ENCODE data around the gene INSC. TPM values are rescaled to one million over a fixed set of nuclear protein-coding genes. Genes with fewer than 3 reads are reported as not detected.
A peak's percentile ranks its signal among the peaks of the same experiment; 100 is the strongest.

INSC gene
- polyA plus RNA-seq, 3 donors, result not detected

DNA sequence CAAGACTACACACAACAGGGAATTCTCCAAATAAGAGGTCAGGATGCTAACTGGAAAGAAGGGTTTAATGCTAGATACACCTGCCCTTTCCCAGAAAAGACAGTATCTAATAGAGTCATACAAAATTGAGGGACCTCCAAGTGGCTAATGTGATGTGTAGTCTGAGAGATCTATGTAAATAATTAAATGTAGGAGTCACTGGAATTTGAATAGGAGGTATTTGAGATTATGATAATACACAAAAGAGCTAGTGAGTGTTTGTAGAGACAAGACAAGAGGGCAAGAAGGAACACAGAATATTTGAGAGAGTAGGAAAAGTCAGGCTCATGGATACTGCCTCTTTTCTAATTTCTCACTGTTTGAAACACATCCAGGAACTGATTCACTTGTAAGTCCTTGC, 15.5 kb upstream of the INSC start:
- no peak overlapping the region for H2AFZ ChIP-seq (ENCODE audit: insufficient read depth, low read depth, low read length, poor library complexity, severe bottlenecking)
- H3K27ac ChIP-seq (ENCODE audit: low read depth in 1 of 2, low read length in 2 of 2), result no peak overlapping the region
- Mint-ChIP-seq H3K9me3 (peaks cover 0 to 4% (median 3%) of the 10 kb centered on the region in 7 donors), H3K27me3 (ENCODE audit: low read depth in 3 of 3) (peaks cover 2 to 5% (median 2%) of the 10 kb centered on the region in 3 donors), H3K36me3 (no peaks in the 10 kb centered on the region), H3K27ac (no peak overlapping the region), H3K4me1 (peaks cover 3% of the 10 kb centered on the region), H3K4me3 (no peak overlapping the region)
- no peaks in the 10 kb centered on the region for H3K79me2 ChIP-seq (ENCODE audit: insufficient read depth, low read length)
- intact Hi-C loops (cut with micrococcal nuclease), result no loop called here
- no peaks in the 10 kb centered on the region for H3K4me1 ChIP-seq (ENCODE audit: control insufficient read depth in 1 of 2, insufficient read depth in 2 of 2, low read length in 2 of 2)
- H3K4me3 ChIP-seq (replicated peaks in 1 of 3; ENCODE audit: low read depth in 2 of 3, low read length in 3 of 3), result no peak overlapping the region
- H3K36me3 ChIP-seq (replicated peaks in 1 of 2; ENCODE audit: control insufficient read depth in 1 of 2, insufficient read depth in 2 of 2, low read length in 2 of 2), result no peaks in the 10 kb centered on the region
- no peak overlapping the region for H3K9ac ChIP-seq (ENCODE audit: insufficient read depth, low read length, poor library complexity, severe bottlenecking)
- no peaks in the 10 kb centered on the region for H4K20me1 ChIP-seq (ENCODE audit: insufficient read depth, low read length)
- TF ChIP-seq, protein P1, sequence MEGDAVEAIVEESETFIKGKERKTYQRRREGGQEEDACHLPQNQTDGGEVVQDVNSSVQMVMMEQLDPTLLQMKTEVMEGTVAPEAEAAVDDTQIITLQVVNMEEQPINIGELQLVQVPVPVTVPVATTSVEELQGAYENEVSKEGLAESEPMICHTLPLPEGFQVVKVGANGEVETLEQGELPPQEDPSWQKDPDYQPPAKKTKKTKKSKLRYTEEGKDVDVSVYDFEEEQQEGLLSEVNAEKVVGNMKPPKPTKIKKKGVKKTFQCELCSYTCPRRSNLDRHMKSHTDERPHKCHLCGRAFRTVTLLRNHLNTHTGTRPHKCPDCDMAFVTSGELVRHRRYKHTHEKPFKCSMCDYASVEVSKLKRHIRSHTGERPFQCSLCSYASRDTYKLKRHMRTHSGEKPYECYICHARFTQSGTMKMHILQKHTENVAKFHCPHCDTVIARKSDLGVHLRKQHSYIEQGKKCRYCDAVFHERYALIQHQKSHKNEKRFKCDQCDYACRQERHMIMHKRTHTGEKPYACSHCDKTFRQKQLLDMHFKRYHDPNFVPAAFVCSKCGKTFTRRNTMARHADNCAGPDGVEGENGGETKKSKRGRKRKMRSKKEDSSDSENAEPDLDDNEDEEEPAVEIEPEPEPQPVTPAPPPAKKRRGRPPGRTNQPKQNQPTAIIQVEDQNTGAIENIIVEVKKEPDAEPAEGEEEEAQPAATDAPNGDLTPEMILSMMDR (IDR thresholded peaks at IDR 0.05), result no peak
- no peaks in the 10 kb centered on the region for H3K9me3 ChIP-seq (replicated peaks in 1 of 2; ENCODE audit: control insufficient read depth in 1 of 2, insufficient read depth in 1 of 2, low read length in 2 of 2)
- DNase-seq, result no peak
- H3K4me2 ChIP-seq (replicated peaks; ENCODE audit: extremely low read depth, low read length, poor library complexity, severe bottlenecking), result no peak overlapping the region
- peaks cover 0 to 2% of the 10 kb centered on the region in 2 donors for H3K27me3 ChIP-seq (ENCODE audit: control insufficient read depth in 2 of 2, insufficient read depth in 2 of 2, low read length in 2 of 2)

DNA sequence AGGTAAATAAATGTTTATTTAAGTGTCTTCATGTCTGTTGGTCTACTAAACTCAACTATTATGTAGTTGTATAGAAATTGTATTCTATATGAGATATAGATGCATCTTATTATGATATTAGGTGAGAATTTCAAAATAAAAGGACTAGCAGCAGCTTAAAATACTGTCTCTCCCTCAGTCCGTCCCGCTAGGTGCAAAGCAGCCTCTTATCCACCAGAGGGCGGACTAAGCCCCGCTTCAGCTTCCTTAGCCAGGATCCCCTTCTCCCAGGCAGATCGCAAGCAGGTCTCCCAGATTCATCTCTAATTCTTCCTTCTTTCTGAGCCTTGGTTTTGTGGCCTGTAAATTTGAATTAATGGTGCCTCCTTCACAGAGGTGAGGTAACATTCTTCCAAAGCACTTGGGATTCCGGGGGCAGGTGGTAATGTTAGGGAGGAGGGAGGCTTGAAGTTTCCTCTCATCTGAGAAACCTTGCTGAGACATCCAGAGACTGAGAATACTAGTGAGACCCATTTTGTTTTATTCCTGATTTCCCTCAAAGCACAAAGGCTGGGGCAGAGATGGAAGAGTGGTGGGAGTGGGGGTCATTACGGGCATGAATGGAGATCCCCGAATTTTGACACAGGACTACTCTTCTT, 13.5 kb upstream of the INSC start:
- peaks cover 0 to 4% (median 3%) of the 10 kb centered on the region in 7 donors for H3K9me3 Mint-ChIP-seq
- no peak overlapping the region for H3K4me3 Mint-ChIP-seq
- H3K27me3 ChIP-seq (ENCODE audit: control insufficient read depth in 2 of 2, insufficient read depth in 2 of 2, low read length in 2 of 2), result peaks cover 0 to 2% of the 10 kb centered on the region in 2 donors
- H3K9me3 ChIP-seq (replicated peaks in 1 of 2; ENCODE audit: control insufficient read depth in 1 of 2, insufficient read depth in 1 of 2, low read length in 2 of 2), result no peaks in the 10 kb centered on the region
- 19% methylated on average over 3 of the region's 8 CpGs for WGBS (ENCODE audit: insufficient coverage)
- TF ChIP-seq, protein P1 (IDR thresholded peaks at IDR 0.05), result peak; percentile 95
- H3K4me1 ChIP-seq (ENCODE audit: control insufficient read depth in 1 of 2, insufficient read depth in 2 of 2, low read length in 2 of 2), result no peaks in the 10 kb centered on the region
- peak; percentile 18 to 52 (median 47) for DNase-seq
- peaks cover 2 to 5% (median 2%) of the 10 kb centered on the region in 3 donors for H3K27me3 Mint-ChIP-seq (ENCODE audit: low read depth in 3 of 3)
- intact Hi-C loops (cut with micrococcal nuclease), result loop anchor here (2.0 kb wide), 1 partner anchor 108 kb away; no protein-coding TSS in a partner anchor
- no peaks in the 10 kb centered on the region for H4K20me1 ChIP-seq (ENCODE audit: insufficient read depth, low read length)
- no peaks in the 10 kb centered on the region for H3K79me2 ChIP-seq (ENCODE audit: insufficient read depth, low read length)
- no peaks in the 10 kb centered on the region for H3K36me3 Mint-ChIP-seq
- no peaks in the 10 kb centered on the region for H3K36me3 ChIP-seq (replicated peaks in 1 of 2; ENCODE audit: control insufficient read depth in 1 of 2, insufficient read depth in 2 of 2, low read length in 2 of 2)
- H3K4me3 ChIP-seq (replicated peaks in 1 of 3; ENCODE audit: low read depth in 2 of 3, low read length in 3 of 3), result no peak overlapping the region
- no peak overlapping the region for H3K4me2 ChIP-seq (replicated peaks; ENCODE audit: extremely low read depth, low read length, poor library complexity, severe bottlenecking)
- no peak overlapping the region for H3K27ac ChIP-seq (ENCODE audit: low read depth in 1 of 2, low read length in 2 of 2)
- no peak overlapping the region for H3K27ac Mint-ChIP-seq
- no peak overlapping the region for H2AFZ ChIP-seq (ENCODE audit: insufficient read depth, low read depth, low read length, poor library complexity, severe bottlenecking)
- H3K9ac ChIP-seq (ENCODE audit: insufficient read depth, low read length, poor library complexity, severe bottlenecking), result no peak overlapping the region
- H3K4me1 Mint-ChIP-seq, result peaks cover 3% of the 10 kb centered on the region

All from CD14-positive monocyte (primary cell).